Activated T-cell treated with anti-CD3 and anti-CD28 coated beads for 1 hour (primary cell): ENCODE measurements around the gene SEC62.

ENCODE experiments used
- DNase-seq: peaks from one replicate; pipeline ENCODE4 v3.0.0-alpha.2; 2020; ENCODE audit warnings: low read depth

Gene SEC62

DNA sequence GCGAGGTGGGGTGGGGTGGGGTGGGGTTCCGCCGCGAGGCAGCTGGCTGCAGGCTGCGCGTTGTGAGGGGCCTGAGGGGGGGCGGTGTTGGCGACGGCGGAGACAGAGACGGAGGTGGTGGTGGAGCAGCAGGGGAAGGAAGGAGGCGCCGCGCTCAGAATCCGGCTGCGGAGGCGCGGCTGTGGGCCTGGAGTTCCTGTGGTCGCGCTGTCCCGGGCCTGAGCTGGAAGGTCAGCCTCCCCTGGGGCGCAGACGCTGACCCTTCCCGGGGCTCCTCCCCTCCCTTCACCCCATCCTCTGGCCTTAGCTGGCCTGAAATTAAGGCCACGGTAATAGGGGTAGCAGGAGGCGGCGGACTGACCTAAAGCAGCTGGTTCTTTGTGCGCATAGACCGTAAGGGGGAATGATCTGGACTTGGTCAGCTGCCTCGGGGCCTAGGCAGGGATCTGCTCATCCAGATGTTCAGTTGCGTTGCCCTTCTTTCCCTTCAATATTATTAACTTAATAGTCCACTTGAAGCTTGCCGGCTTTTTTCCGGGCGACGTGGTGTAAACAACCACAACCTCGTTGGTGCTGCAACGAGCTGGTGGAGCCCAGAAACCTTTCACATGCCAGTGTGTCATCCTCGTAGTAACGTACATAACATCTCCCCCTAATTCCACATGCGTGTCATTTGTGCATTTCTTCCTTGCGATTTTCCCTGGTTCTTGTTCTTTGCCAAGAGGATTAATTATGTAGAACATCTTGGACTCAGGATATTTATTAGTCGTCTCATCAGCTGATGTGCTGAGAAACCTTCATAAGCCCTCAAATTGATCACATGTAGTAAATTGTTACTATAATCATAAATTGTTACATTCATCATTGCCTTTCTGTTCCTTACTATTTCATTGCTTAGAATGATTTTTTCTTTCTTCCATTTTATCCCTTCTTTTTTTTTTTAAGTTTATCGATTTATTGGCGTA is 626 bp downstream of the SEC62 start:
- peak; percentile 23 for DNase-seq

GRCh38 chr3:169968224-169968885 is 1.7 kb downstream of the SEC62 start:
- no peak for DNase-seq

DNA sequence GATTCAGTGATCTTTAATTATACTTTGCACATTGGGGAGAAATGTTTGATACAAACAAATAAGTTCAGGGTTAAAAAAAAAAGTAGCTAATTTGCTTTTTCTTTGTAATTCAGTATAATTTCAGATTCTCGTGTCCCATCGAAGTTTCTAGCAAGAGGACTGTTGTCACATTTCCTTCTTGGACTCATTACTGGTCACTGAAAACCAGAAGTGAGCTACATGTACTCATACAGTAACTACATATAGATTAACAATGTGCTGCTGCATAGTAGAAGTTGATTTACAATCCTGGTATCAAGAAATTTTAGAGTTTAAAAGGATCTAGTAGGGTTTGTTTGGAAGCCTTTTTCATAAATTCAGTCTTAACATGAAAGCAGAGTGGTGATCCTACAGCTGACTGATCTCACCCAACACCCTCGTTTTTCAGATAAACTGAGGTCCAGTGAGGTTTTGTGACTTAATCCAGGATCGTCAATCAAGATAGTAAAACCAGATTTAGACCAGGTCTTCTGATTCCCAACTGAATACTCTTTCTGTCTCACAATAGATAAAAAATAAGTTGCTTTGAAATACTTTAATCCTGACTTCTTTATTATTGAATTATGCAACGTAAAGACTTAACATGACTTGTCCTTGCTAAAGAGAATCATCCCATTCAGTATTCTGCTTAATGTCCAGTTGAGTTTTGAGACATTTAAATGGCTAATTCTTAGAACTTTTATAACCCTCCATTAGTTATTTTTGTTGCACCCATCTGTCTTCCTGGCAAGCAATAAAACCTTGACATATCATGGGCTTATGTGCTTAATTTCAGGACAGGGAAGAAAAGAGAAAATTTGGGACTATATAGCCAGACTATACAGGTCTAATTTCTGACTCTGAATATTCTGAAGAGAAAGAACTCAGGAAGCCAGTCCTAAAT is 2.8 kb downstream of the SEC62 start:
- DNase-seq = no peak

DNA sequence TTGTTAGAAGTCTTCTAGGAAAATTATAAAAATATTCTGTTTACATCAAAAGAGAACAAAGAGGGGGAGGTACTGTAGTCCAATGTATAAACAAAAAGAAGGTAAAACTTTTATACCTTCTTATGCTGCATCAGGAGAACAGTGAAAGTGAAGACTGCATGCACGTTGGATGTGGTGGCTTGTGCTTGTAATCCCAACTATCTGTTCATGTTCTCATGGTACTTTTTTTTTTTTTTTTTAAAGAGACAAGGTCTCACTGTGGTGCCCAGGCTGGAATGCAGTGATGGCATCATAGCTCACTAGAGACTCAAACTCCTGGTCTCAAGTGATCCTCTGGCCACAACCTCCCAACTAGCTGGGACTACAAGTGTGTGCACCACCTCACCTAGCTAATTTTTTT is 4.2 kb downstream of the SEC62 start:
- no peak for DNase-seq

- no peak for DNase-seq
Observed at GRCh38 chr3:169971522-169971921, 4.9 kb downstream of the SEC62 start.

DNA sequence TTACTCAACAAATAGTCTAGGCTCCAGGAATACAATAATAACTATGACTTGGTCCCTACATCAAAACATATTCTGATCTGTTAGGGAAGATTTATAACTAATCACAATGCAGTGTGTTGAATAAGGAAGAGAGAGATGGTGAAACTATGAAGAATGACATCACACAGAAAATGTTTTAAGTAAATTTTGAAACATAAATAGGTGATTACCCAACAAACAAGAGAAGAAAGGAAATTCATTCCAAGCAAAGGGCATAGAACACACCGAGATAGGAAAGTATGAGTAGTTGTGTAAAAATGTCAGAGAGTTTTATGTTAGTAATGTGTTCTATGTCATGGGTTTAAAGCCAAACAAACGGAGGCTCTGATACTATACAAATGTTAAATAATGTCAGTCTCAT is 13.4 kb downstream of the SEC62 start:
- no peak for DNase-seq

GRCh38 chr3:169984292-169984691 is 17.7 kb downstream of the SEC62 start:
- DNase-seq = no peak

DNA sequence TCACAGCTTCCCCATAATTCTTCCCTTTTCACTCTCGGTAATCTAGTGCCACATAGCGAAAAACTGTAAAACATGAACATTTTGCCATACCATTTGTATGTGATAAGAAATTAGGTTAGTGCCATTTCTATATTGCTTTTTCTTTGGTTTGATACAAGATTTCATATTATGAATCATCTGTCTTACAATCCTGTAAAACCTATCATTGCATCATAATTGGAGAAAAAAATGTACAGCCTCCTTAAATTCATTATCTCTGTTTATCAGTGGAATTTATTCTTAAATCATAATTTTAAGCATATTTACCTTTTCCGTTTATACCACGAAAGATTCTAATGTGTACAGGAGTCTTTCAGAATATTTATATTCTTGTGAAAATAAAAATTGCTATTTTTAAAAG is 23.8 kb downstream of the SEC62 start:
- DNase-seq = no peak

DNA sequence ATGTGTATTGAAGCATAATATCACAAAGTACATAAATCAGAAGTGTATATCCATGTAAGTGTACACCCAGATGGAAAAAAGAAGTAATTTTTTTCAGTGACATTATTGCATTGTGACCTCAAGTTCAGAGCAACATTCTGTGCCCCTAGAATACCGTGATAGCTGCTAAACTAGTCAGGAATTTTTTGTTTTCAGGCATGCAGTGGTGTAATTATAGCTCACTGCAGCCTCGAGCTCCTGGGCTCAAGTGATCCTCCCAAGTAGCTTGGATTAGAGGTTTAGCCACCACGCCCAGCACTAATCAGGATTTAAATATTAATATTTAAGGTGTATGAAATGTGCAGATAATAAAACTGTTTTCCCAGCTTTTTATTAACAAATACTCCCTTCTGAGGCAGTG is 25.5 kb downstream of the SEC62 start:
- DNase-seq = no peak

GRCh38 chr3:169992781-169993180 is 26.2 kb downstream of the SEC62 start:
- no peak for DNase-seq

DNA sequence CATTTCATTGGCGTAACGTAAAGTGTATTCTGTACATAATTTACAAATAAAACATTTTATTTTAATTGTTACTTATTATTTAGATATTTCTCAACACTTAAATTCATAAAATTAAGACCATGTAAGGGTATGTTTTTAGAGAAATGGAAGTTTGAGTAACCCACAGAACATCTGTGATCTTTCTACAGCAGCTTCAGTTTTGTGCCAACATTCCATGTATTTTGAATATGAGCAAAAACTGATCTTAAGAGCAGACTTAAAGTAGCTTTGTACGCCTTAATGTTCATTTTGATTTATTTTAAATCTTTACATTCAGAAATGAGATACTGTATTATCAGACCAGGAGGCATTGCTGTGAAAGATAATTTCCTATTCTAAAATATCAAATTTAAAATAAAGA is 27.2 kb downstream of the SEC62 start:
- DNase-seq = no peak

- DNase-seq = no peak
Observed at GRCh38 chr3:169996063-169996462, 29.5 kb downstream of the SEC62 start.

DNA sequence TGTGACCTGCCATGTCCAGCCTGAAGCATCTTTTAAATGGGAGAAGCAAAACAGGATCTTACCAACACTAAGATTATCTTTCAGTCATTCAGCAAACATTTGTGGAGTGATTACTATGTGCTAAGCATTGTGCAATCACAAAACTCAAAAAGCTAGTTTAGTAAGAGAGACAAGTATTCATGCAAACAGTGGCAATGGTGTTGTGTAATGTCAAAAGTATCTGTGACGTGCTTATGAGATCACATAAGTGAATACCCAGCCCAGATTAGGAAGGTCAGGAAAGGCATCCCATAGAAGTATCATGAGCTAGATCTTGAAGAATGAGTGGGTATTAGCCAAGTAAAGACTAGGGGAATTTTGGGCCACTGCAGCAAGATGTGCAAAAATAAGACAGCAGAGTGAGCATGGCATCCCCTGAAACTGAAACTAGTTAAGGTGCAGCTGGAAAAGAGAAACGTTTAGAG is 32.1 kb downstream of the SEC62 start:
- no peak for DNase-seq

DNA sequence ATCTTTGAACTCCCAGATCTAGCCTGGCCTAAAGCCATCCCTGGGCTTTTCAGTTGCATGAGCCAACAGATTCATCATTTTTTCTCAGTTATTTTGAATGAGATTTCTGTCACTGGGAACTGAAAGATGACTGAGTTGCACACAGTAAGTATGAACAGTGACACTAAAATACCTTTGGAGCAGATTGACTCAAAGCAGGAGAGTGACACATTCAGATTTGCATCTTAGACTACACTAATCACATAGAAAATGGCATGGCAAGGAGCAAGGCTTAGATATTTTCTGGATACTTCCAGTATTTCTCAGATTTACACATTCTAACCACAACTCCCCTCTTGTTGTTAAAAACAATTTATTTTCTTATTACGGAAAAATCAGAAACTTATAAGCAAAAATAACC is 32.8 kb downstream of the SEC62 start:
- DNase-seq = no peak

DNA sequence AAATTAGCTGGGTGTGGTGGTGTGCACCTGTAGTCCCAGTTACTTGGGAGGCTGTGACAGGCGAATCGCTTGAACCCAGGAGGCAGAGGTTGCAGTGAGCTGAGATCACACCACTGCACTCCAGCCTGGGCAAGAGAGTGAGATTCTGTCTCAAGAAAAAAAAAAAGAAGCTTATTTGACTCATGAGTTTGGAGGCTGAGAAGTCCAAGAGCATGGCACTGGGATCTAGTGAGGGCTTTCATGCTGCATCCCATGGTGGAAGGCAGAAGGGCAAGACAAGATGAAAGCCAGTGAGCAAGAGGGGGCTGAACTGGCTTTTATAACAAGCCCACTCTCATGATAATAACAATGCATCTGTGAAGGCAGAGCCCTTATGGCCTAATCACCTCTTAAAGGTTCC is 33.4 kb downstream of the SEC62 start:
- no peak for DNase-seq

DNA sequence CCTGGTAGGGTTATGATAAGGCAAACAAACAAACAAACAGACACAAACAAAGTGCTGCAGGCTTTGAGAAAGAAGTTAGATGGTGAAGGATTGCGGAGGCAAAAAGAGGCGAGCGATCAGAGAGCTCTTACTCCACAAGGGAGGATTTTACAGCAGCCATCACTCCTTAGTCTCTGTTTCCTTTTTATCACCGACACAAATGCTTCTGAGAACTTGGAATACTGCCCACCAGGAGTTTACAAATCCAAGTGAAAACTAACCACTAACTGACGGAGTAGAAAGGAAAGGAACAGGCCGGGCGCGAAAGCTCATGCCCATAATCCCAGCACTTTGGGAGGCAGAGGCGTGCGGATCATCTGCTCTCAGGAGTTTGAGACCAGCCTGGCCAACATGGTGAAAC is 35.6 kb downstream of the SEC62 start:
- DNase-seq = no peak

GRCh38 chr3:170002879-170003278 is 36.3 kb downstream of the SEC62 start:
- no peak for DNase-seq

- DNase-seq = no peak
Observed at GRCh38 chr3:170003881-170004356, 37.3 kb downstream of the SEC62 start.

GRCh38 chr3:170007031-170007663 is 40.5 kb downstream of the SEC62 start:
- DNase-seq = peak; percentile 1

DNA sequence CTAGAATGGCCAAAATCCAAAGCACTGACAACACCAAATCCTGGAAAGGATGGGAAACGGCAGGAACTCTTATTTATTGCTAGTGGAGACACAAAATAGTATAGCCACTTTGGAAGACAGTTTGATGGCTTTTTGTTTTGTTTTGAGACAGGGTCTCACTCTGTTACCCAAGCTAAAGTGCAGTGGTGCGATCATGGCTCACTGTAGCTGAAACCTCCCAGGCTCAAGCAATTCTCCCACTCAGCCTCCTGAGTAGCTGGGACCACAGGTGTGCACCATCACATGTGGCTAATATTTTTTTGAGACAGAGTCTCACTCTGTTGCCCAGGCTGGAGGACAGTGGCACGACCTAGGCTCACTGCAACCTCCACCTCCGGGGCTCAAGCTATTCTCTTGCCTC is 43.9 kb downstream of the SEC62 start:
- DNase-seq = no peak

DNA sequence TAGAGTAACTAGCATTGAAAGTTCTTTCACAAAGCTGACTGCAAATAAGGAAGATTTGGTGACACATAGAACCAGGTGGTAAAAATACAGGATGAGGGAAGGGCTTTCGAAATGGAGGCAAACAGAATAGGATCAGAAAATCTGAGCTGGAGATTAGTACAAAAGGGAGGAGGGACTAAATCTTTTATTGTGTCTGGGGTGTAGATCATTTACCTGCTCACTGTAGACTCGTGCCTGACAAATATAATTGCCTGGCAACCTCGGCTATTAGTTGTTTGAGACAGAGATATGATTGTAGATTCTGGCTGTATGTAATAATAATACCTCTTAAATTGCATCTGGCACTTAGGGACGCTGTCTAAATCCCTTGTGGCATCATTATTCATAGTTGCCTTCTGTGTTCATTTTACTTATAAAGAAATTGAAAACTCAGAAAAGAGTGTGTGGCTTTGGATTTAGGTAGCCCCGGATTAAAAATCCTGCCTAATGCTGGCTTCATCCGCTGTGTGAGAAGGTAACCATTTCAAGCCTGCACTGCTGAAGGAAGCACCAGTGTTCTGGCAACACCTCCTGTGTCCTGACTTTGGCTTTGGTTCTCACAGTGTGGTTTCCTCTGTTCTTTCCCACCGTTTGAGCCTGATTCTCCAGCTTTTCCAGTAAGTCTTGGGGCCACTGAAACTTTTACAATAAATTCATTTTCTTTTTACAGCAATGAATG is 46.2 kb downstream of the SEC62 start:
- no peak for DNase-seq
